H1 (cell line): ENCODE results near the gene ATXN2L. TPM values are rescaled to one million over a fixed set of nuclear protein-coding genes. Genes with fewer than 3 reads are reported as not detected.

Source experiments
- CTCF ChIA-PET: fragments of 300-600 bp; sonication (Branson Sonifier 250); formaldehyde crosslinking; loops from one replicate; lab custom pipeline; 2021; ENCODE audit not compliant: partially characterized antibody; lab: Charles Lee
- POLR2A ChIA-PET: fragments of 300-600 bp; sonication (Branson Sonifier 250); formaldehyde crosslinking; loops from one replicate; lab custom pipeline; 2021; ENCODE audit warnings: inconsistent platforms; ENCODE audit not compliant: partially characterized antibody; lab: Charles Lee
- DNase-seq, 2 experiments: peaks; one replicate each; pipeline versions ENCODE4 v3.0.0 to v3.0.0-alpha.2; 2010 to 2022; ENCODE audit warnings: low spot score in 2 of 2, low read depth in 1 of 2, mixed read lengths in 1 of 2
- FAIRE-seq: peaks from 2 replicates; lab custom pipeline; 2011; peaks lifted over from hg19 to GRCh38; lab: Jason Lieb, UNC
- H2AFZ ChIP-seq: 2 replicates; pipeline ENCODE4 v1.8.1; 2012; ENCODE audit warnings: low read length, inconsistent platforms
- H2AK5ac ChIP-seq: 2 replicates; pipeline ENCODE4 v1.6.1; 2013; ENCODE audit warnings: low read depth, low read length
- H2BK120ac ChIP-seq: replicated peaks from 2 replicates; pipeline ENCODE3; 2013; ENCODE audit warnings: low read depth, low read length, inconsistent platforms
- H2BK12ac ChIP-seq: 2 replicates; pipeline ENCODE4 v1.6.1; 2013; ENCODE audit warnings: low read depth, low read length
- H2BK15ac ChIP-seq: 2 replicates; pipeline ENCODE4 v1.6.1; 2013; ENCODE audit warnings: low read length
- H2BK20ac ChIP-seq: 2 replicates; pipeline ENCODE4 v1.6.1; 2013; ENCODE audit warnings: low read length
- H2BK5ac ChIP-seq: 2 replicates; pipeline ENCODE4 v1.6.1; 2013; ENCODE audit warnings: low read depth, low read length
- H3K14ac ChIP-seq: 2 replicates; pipeline ENCODE4 v1.6.1; 2013; ENCODE audit warnings: inconsistent platforms; ENCODE audit not compliant: insufficient read length
- H3K18ac ChIP-seq: 2 replicates; pipeline ENCODE4 v1.6.1; 2013; ENCODE audit warnings: low read length; ENCODE audit errors: extremely low read depth
- H3K23ac ChIP-seq: 2 replicates; pipeline ENCODE4 v1.6.1; 2013; ENCODE audit warnings: inconsistent platforms; ENCODE audit not compliant: insufficient read length
- H3K23me2 ChIP-seq: 2 replicates; pipeline ENCODE4 v1.6.1; 2013; ENCODE audit warnings: low read depth, low read length
- H3K27ac ChIP-seq: 2 replicates; pipeline ENCODE4 v1.6.1; 2011; ENCODE audit warnings: low read depth, low read length, inconsistent platforms
- H3K27me3 ChIP-seq, 4 experiments: replicated peaks in 1 of 4; 1 replicate in 1 of 4; 2 replicates in 3 of 4; pipeline versions ENCODE4 v1.6.1 to v1.8.1; 2011 to 2013; ENCODE audit warnings: low read length in 3 of 4, mild to moderate bottlenecking in 3 of 4, inconsistent platforms in 2 of 4, mixed read lengths in 2 of 4, moderate library complexity in 1 of 4; ENCODE audit not compliant: control insufficient read depth in 3 of 4, insufficient read depth in 3 of 4; ENCODE audit errors: extremely low read depth in 1 of 4
- H3K36me3 ChIP-seq, 4 experiments: 2 replicates each; pipeline versions ENCODE4 v1.6.1 to v1.8.1; 2011 to 2013; ENCODE audit warnings: mild to moderate bottlenecking in 4 of 4, low read length in 3 of 4, moderate library complexity in 2 of 4, control low read depth in 1 of 4, inconsistent platforms in 1 of 4; ENCODE audit not compliant: insufficient read depth in 4 of 4, control insufficient read depth in 2 of 4
- H3K4ac ChIP-seq: replicated peaks from 2 replicates; pipeline ENCODE3; 2013; ENCODE audit warnings: low read length, low read depth, mixed read lengths, inconsistent platforms; ENCODE audit not compliant: insufficient read length
- H3K4me1 ChIP-seq, 4 experiments: replicated peaks in 1 of 4; 1 replicate in 1 of 4; 2 replicates in 3 of 4; pipeline versions ENCODE4 v1.6.1 to v1.8.1; 2011 to 2013; ENCODE audit warnings: low read length in 3 of 4, inconsistent platforms in 2 of 4, mixed read lengths in 1 of 4; ENCODE audit not compliant: insufficient read depth in 4 of 4, control insufficient read depth in 3 of 4
- H3K4me2 ChIP-seq, 2 experiments: 2 replicates each; pipeline versions ENCODE4 v1.6.1 to v1.8.1; 2011 to 2013; ENCODE audit warnings: low read depth in 2 of 2, low read length in 2 of 2, control low read depth in 1 of 2, inconsistent platforms in 1 of 2, mild to moderate bottlenecking in 1 of 2; ENCODE audit not compliant: insufficient read depth in 1 of 2
- H3K4me3 ChIP-seq, 4 experiments: fragments of 200-600, 300-600 bp in 1 of 4; sonication (generic), shearing (Covaris generic), sonication (Bioruptor Twin) in 1 of 4; 2 replicates each; pipeline versions ENCODE4 v1.5.1 to v1.8.1; 2011 to 2016; ENCODE audit warnings: low read length in 4 of 4, low read depth in 3 of 4, control low read depth in 2 of 4, inconsistent platforms in 2 of 4, mild to moderate bottlenecking in 2 of 4, mixed read lengths in 1 of 4, moderate library complexity in 1 of 4; ENCODE audit not compliant: insufficient read depth in 2 of 4; ENCODE audit errors: extremely low read depth in 1 of 4
- H3K56ac ChIP-seq: replicated peaks from 2 replicates; pipeline ENCODE3; 2013; ENCODE audit warnings: low read depth, mild to moderate bottlenecking, mixed read lengths, low read length, inconsistent platforms; ENCODE audit not compliant: insufficient read length
- H3K79me1 ChIP-seq: 2 replicates; pipeline ENCODE4 v1.6.1; 2013; ENCODE audit warnings: low read depth, low read length, control low read depth
- H3K79me2 ChIP-seq, 2 experiments: 2 replicates each; pipeline versions ENCODE4 v1.6.1 to v1.8.1; 2012 to 2013; ENCODE audit warnings: low read length in 2 of 2, mild to moderate bottlenecking in 2 of 2, inconsistent platforms in 1 of 2; ENCODE audit not compliant: insufficient read depth in 2 of 2, control insufficient read depth in 1 of 2
- H3K9ac ChIP-seq, 4 experiments: replicated peaks in 1 of 4; 1 replicate in 1 of 4; 2 replicates in 3 of 4; pipeline versions ENCODE4 v1.6.1 to v1.8.1; 2011 to 2013; ENCODE audit warnings: low read depth in 3 of 4, low read length in 3 of 4, control low read depth in 2 of 4, mild to moderate bottlenecking in 2 of 4, moderate library complexity in 2 of 4, inconsistent platforms in 1 of 4; ENCODE audit errors: extremely low read depth in 1 of 4
- H3K9me3 ChIP-seq, 2 experiments: 2 replicates each; pipeline versions ENCODE4 v1.6.1 to v1.8.1; 2012 to 2013; ENCODE audit warnings: mild to moderate bottlenecking in 2 of 2, moderate library complexity in 2 of 2, control low read depth in 1 of 2, inconsistent platforms in 1 of 2, low read depth in 1 of 2, low read length in 1 of 2, mixed read lengths in 1 of 2; ENCODE audit not compliant: insufficient read depth in 2 of 2
- H4K20me1 ChIP-seq, 2 experiments: replicated peaks in 1 of 2; 2 replicates each; pipeline versions ENCODE3 to v1.8.1; 2011 to 2013; ENCODE audit warnings: inconsistent platforms in 2 of 2, low read length in 2 of 2, mild to moderate bottlenecking in 1 of 2; ENCODE audit not compliant: insufficient read depth in 2 of 2, control insufficient read depth in 1 of 2
- H4K5ac ChIP-seq: 2 replicates; pipeline ENCODE4 v1.6.1; 2013; ENCODE audit warnings: low read length, low read depth, mixed read lengths, inconsistent platforms; ENCODE audit not compliant: insufficient read length
- H4K8ac ChIP-seq: 2 replicates; pipeline ENCODE4 v1.8.0; 2013; ENCODE audit warnings: mild to moderate bottlenecking, moderate library complexity, low read length, inconsistent platforms; ENCODE audit not compliant: insufficient read depth; ENCODE audit errors: extremely low read depth
- H4K91ac ChIP-seq: replicated peaks from 2 replicates; pipeline ENCODE3; 2013; ENCODE audit warnings: low read length, mixed read lengths, inconsistent platforms; ENCODE audit not compliant: insufficient read length
- CBX5 ChIP-seq: fragments of 300-800, 300-1000 bp; sonication (generic); IDR thresholded peaks from 2 replicates; pipeline ENCODE4 v1.7.1; 2016; ENCODE audit warnings: antibody characterized with exemption, low read length, low read depth
- POLR2A ChIP-seq, 2 experiments: IDR thresholded peaks; 1 replicate in 1 of 2; 2 replicates in 1 of 2; pipeline ENCODE4 v1.6.1; 2011; ENCODE audit warnings: low read depth in 2 of 2, low read length in 2 of 2, mild to moderate bottlenecking in 2 of 2; ENCODE audit errors: control extremely low read depth in 1 of 2
- SAP30 ChIP-seq: fragments of 300-600 bp; sonication (generic); IDR thresholded peaks from 2 replicates; pipeline ENCODE4 v1.7.1; 2012; ENCODE audit warnings: low read length, moderate library complexity, mild to moderate bottlenecking, inconsistent platforms; ENCODE audit not compliant: insufficient read depth, insufficient replicate concordance
- SP1 ChIP-seq: IDR thresholded peaks from 2 replicates; pipeline ENCODE4 v1.6.1; 2011; ENCODE audit warnings: low read depth, low read length
- WGBS, 2 experiments: shearing (Covaris generic) in 1 of 2; methylation state at CpG; one replicate each; pipeline versions ENCODE4 v1.1.6 to v1.1.7; 2013 to 2015; ENCODE audit warnings: low lambda C conversion rate in 2 of 2, mixed read lengths in 2 of 2, inconsistent platforms in 1 of 2, low coverage in 1 of 2, missing lambda C conversion rate in 1 of 2; ENCODE audit not compliant: insufficient replicate concordance in 2 of 2, insufficient coverage in 1 of 2, insufficient read length in 1 of 2; ENCODE audit errors: extremely low coverage in 1 of 2, missing lambda C conversion rate in 1 of 2; 5-methylcytosine and 5-hydroxymethylcytosine counted together
- polyA plus RNA-seq, 7 experiments: library from polyadenylated mRNA; depleted of rRNA in 3 of 7; stranded (reverse) in 5 of 7; unstranded in 2 of 7; fragments of >200 nt in 5 of 7; fragments of 200-250 nt in 2 of 7; gene quantifications; 1 replicate in 5 of 7; 2 replicates in 1 of 7; 4 replicates in 1 of 7; pipeline versions ENCODE4 v1.2.1 to v1.2.3, GENCODE V29; 2011 to 2013; ENCODE audit warnings: missing spikeins in 2 of 7, mixed read lengths in 2 of 7
- total RNA-seq: library from RNA; stranded (reverse); fragmentation: NEBNext Ultra II Directional; extraction: Animal tissue kit (Norgen Biotek cat#: 25700); gene quantifications from 2 replicates; pipeline ENCODE4 v1.2.1, GENCODE V29; 2021

Gene ATXN2L
- total and polyA plus RNA-seq, 2 of the 8 experiments (the other 6 are each of a cell fraction or from before 2014, with no cell fraction given) = 79.1 to 227 TPM

DNA sequence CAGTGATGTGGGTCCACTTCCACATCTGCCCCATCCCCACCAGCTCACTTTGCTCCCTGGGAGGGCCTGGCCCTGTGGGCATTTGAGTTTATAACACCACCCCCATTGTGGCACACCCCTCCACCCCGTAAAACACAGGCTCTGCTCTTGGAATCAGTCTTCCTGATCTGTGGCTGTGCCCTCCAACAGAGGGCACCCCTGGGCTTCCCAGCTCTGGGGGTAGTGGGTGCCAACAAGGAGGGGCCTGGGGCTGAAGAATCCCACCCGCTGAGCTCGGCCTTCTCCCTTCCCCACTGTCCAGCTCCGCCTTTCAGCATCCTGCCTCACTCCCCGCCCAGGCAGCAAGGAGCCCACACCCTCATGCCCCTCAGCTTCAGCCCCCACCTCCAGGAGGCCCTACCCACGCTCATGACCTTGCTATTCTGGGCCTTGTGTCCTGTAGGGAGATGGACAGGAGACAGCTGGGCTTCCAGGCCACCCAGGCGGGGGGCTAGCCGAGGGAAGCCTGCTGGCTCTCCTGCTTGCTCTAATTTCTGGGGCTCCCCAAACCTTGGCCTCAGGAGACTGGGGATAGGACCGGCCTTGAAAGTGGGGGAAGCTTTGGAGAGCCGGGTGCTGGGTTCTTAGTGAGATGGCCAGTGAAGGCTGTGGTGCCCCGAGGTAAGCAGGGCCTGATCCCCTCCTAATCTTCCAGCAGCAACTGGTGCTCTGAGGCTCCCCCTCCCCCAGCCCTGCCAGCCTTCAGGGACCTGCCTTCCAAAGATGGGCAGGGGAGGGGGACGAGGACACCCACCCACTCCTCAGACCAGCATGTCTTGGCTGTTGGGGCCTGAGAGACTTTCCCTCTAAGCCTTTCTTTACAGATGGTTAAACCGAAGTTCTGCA lies 52.6 kb downstream of the ATXN2L start:
- H2BK12ac ChIP-seq = no peak overlapping the region

More for the DNA sequence above, 52.6 kb downstream of the ATXN2L start:
- Histone ChIP-seq H2BK120ac (no peak overlapping the region), H3K36me3 (peaks cover 0 to 10% (median under 1%) of the 10 kb centered on the region in 4 experiments; a peak in 6 of 8 replicates), H2AFZ (no peak overlapping the region), H3K27ac (no peak overlapping the region), H2AK5ac (no peak overlapping the region), H3K4me3 (no peak overlapping the region), H3K23me2 (peaks cover 8% of the 10 kb centered on the region; the same call in 1 of the 2 replicates), H4K8ac (no peak overlapping the region; the same call in 1 of the 2 replicates), H4K5ac (no peak overlapping the region), H3K9me3 (no peaks in the 10 kb centered on the region), H4K20me1 (peaks cover 2 to 17% of the 10 kb centered on the region in 2 experiments), H3K4me2 (no peak overlapping the region), H2BK5ac (no peak overlapping the region; the same call in 1 of the 2 replicates), H4K91ac (no peak overlapping the region), H3K79me1 (no peaks in the 10 kb centered on the region; the same call in none of the 2 replicates), H2BK20ac (no peak overlapping the region), H3K4me1 (peaks cover 0 to 20% (median 12%) of the 10 kb centered on the region in 4 experiments; a peak in 6 of 7 replicates), H3K56ac (no peak overlapping the region), H3K9ac (no peak overlapping the region), H3K27me3 (no peaks in the 10 kb centered on the region), H3K18ac (no peak overlapping the region), H2BK15ac (no peak overlapping the region), H3K23ac (no peak overlapping the region), H3K4ac (no peak overlapping the region), H3K79me2 (no peaks in the 10 kb centered on the region), H3K14ac (no peak overlapping the region)
- FAIRE-seq (no peak), DNase-seq (no peak)
- ChIA-PET CTCF (interaction anchor here (1.2 to 5.1 kb wide), 10 partner anchors 10 to 106 kb away, joined by 3 to 42 read pairs (median 12); partner anchors contain the start of genes NFATC2IP, RABEP2 and SH2B1), POLR2A (interaction anchor here (0.9 to 13.3 kb wide), 11 partner anchors 8 to 76 kb away, joined by 3 to 164 read pairs (median 3); partner anchors contain the start of genes SH2B1 and TUFM)
- WGBS, 2 experiments = 91% methylated on average over 12 of the region's 13 CpGs; no CpG with 5 or more reads in 1 of the 2 experiments
- TF ChIP-seq POLR2A (IDR thresholded peaks at IDR 0.05; ENCODE audit: control extremely low read depth in 1 of 2, low read depth in 2 of 2, low read length in 2 of 2) (0 out of 3 replicates have a peak, but pooled peaks of 1 of the 2 experiments have one; percentile 6), SP1 (no peak), CBX5 (no peak), SAP30 (no peak)
